WTC11 (cell line): ENCODE results near the gene SMOC1. TPM values are rescaled to one million over a fixed set of nuclear protein-coding genes. Genes with fewer than 3 reads are reported as not detected.

Experiments used
- ATAC-seq: fragments of 200-7000 bp; cut with Tn5 transposase; 2 replicates; pipeline ENCODE4 v1.10.0; 2021; ENCODE audit warnings: mild to moderate bottlenecking, moderate library complexity
- CTCF ChIA-PET: fragments of 300-600 bp; sonication (Branson Sonifier 250); formaldehyde crosslinking; loops from one replicate; lab custom pipeline; 2021; ENCODE audit warnings: antibody characterized with exemption; lab: Charles Lee
- POLR2A ChIA-PET: fragments of 350-600 bp; sonication (Branson Sonifier 250); formaldehyde crosslinking; loops from one replicate; lab custom pipeline; 2021; ENCODE audit warnings: antibody characterized with exemption; lab: Charles Lee
- DNase-seq: peaks from one replicate; pipeline ENCODE4 v3.0.0; 2021; ENCODE audit warnings: low spot score
- H3K27ac Mint-ChIP-seq: 2 replicates; pipeline ENCODE4 v1.8.0; 2021; ENCODE audit warnings: mixed read lengths
- H3K27me3 Mint-ChIP-seq: 2 replicates; pipeline ENCODE4 v1.8.0; 2021; ENCODE audit warnings: low read depth, mild to moderate bottlenecking, moderate library complexity, mixed read lengths
- H3K36me3 Mint-ChIP-seq: 2 replicates; pipeline ENCODE4 v1.8.0; 2021; ENCODE audit warnings: mixed read lengths
- H3K4me1 Mint-ChIP-seq: 2 replicates; pipeline ENCODE4 v1.8.0; 2022; ENCODE audit warnings: mixed read lengths
- H3K4me3 Mint-ChIP-seq: 2 replicates; pipeline ENCODE4 v1.8.0; 2021; ENCODE audit warnings: mild to moderate bottlenecking, moderate library complexity, mixed read lengths
- H3K9me3 Mint-ChIP-seq: 2 replicates; pipeline ENCODE4 v1.8.0; 2021; ENCODE audit warnings: mixed read lengths
- ATF2 ChIP-seq: sonication (generic); formaldehyde crosslinking; IDR thresholded peaks from 2 replicates; pipeline ENCODE4 v1.8.1; 2022; ENCODE audit warnings: low read depth, missing genetic modification reagents, borderline replicate concordance
- E2F1 ChIP-seq: sonication (generic); formaldehyde crosslinking; IDR thresholded peaks from 2 replicates; pipeline ENCODE4 v1.8.0; 2022; ENCODE audit warnings: mild to moderate bottlenecking, missing genetic modification reagents
- ESRRA ChIP-seq: sonication (generic); formaldehyde crosslinking; IDR thresholded peaks from 2 replicates; pipeline ENCODE4 v1.8.1; 2022; ENCODE audit warnings: mild to moderate bottlenecking, missing genetic modification reagents, borderline replicate concordance
- ETV6 ChIP-seq: sonication (generic); formaldehyde crosslinking; IDR thresholded peaks from 2 replicates; pipeline ENCODE4 v1.8.1; 2022; ENCODE audit warnings: mild to moderate bottlenecking, missing genetic modification reagents
- GABPB1 ChIP-seq: sonication (generic); formaldehyde crosslinking; IDR thresholded peaks from 2 replicates; pipeline ENCODE4 v1.8.1; 2023; ENCODE audit warnings: mild to moderate bottlenecking, missing genetic modification reagents
- GRHL2 ChIP-seq: fragments of 250-450 bp; sonication (Bioruptor Pico); IDR thresholded peaks from 2 replicates; pipeline ENCODE4 v1.8.0; 2022; ENCODE audit warnings: mild to moderate bottlenecking, moderate library complexity; ENCODE audit not compliant: insufficient replicate concordance, severe bottlenecking
- HMGXB4 ChIP-seq: sonication (generic); formaldehyde crosslinking; IDR thresholded peaks from 2 replicates; pipeline ENCODE4 v1.8.1; 2023; ENCODE audit warnings: mild to moderate bottlenecking, moderate library complexity, missing genetic modification reagents
- JUN ChIP-seq: sonication (generic); formaldehyde crosslinking; IDR thresholded peaks from 2 replicates; pipeline ENCODE4 v1.8.0; 2023; ENCODE audit warnings: mild to moderate bottlenecking, missing genetic modification reagents
- KAT7 ChIP-seq: sonication (generic); formaldehyde crosslinking; IDR thresholded peaks from 2 replicates; pipeline ENCODE4 v1.8.1; 2023; ENCODE audit warnings: missing genetic modification reagents, mild to moderate bottlenecking, borderline replicate concordance
- MYBL2 ChIP-seq: sonication (generic); formaldehyde crosslinking; IDR thresholded peaks from 2 replicates; pipeline ENCODE4 v1.8.1; 2023; ENCODE audit warnings: mild to moderate bottlenecking, moderate library complexity, missing genetic modification reagents
- NFATC4 ChIP-seq: fragments of 250-450 bp; sonication (Bioruptor Pico); IDR thresholded peaks from 2 replicates; pipeline ENCODE4 v1.9.0; 2021; ENCODE audit warnings: mild to moderate bottlenecking
- PREB ChIP-seq: sonication (generic); formaldehyde crosslinking; IDR thresholded peaks from 2 replicates; pipeline ENCODE4 v1.8.1; 2022; ENCODE audit warnings: mild to moderate bottlenecking, missing genetic modification reagents, moderate library complexity, borderline replicate concordance
- SMAD4 ChIP-seq: sonication (generic); formaldehyde crosslinking; IDR thresholded peaks from 2 replicates; pipeline ENCODE4 v1.8.0; 2022; ENCODE audit warnings: mild to moderate bottlenecking, missing genetic modification reagents
- SP1 ChIP-seq: sonication (generic); formaldehyde crosslinking; conservative IDR thresholded peaks from 2 replicates; pipeline ENCODE4 v1.8.1; 2022; ENCODE audit warnings: missing genetic modification reagents
- TCF7 ChIP-seq: sonication (generic); formaldehyde crosslinking; IDR thresholded peaks from 2 replicates; pipeline ENCODE4 v1.8.0; 2022; ENCODE audit warnings: mild to moderate bottlenecking, low read depth, missing genetic modification reagents, moderate library complexity
- ZNF121 ChIP-seq: sonication (generic); formaldehyde crosslinking; IDR thresholded peaks from 2 replicates; pipeline ENCODE4 v1.8.0; 2023; ENCODE audit warnings: missing genetic modification reagents
- ZNF138 ChIP-seq: sonication (generic); formaldehyde crosslinking; conservative IDR thresholded peaks from 2 replicates; pipeline ENCODE4 v1.8.1; 2022; ENCODE audit warnings: mild to moderate bottlenecking, moderate library complexity, missing genetic modification reagents
- ZNF232 ChIP-seq: sonication (generic); formaldehyde crosslinking; IDR thresholded peaks from 2 replicates; pipeline ENCODE4 v1.8.0; 2022; ENCODE audit warnings: mild to moderate bottlenecking, missing genetic modification reagents
- ZNF512 ChIP-seq: sonication (generic); formaldehyde crosslinking; IDR thresholded peaks from 2 replicates; pipeline ENCODE4 v1.8.1; 2022; ENCODE audit warnings: missing genetic modification reagents, borderline replicate concordance
- ZNF532 ChIP-seq: fragments of 250-450 bp; sonication (Bioruptor Pico); IDR thresholded peaks from 2 replicates; pipeline ENCODE4 v1.9.0; 2021; ENCODE audit warnings: mild to moderate bottlenecking, borderline replicate concordance
- total RNA-seq: library from RNA; stranded (reverse); gene quantifications from 3 replicates; pipeline ENCODE4 v1.2.3, GENCODE V29; 2021

SMOC1 gene
- total RNA-seq, 1 experiment from 2014 or later = 1.1 TPM

- CTCF ChIA-PET = interaction anchor here (3.0 kb wide), 1 partner anchor 25 kb away, joined by 14 read pairs; the partner anchor contains the start of gene SMOC1
- TF ChIP-seq ESRRA (CRISPR knock-in tag) (no peak), JUN (CRISPR knock-in tag) (no peak), ATF2 (CRISPR knock-in tag) (no peak), TCF7 (CRISPR knock-in tag) (no peak), E2F1 (CRISPR knock-in tag) (no peak), GABPB1 (CRISPR knock-in tag) (no peak), ETV6 (CRISPR knock-in tag) (no peak)
- H3K36me3 Mint-ChIP-seq = no peaks in the 10 kb centered on the region
- no peak overlapping the region for H3K4me3 Mint-ChIP-seq
- POLR2A ChIA-PET = no interaction called here
- H3K27me3 Mint-ChIP-seq = no peaks in the 10 kb centered on the region; the same call in 1 of the 2 replicates
- no peaks in the 10 kb centered on the region for H3K9me3 Mint-ChIP-seq
- no peak for DNase-seq
- H3K4me1 Mint-ChIP-seq = peaks cover 4% of the 10 kb centered on the region
- no peak overlapping the region for H3K27ac Mint-ChIP-seq
- no peak for ATAC-seq
These were observed 26.5 kb upstream of the SMOC1 start for GRCh38 chr14:69852531-69853321.

- Mint-ChIP-seq H3K27ac (no peak overlapping the region), H3K4me1 (peaks cover 7% of the 10 kb centered on the region), H3K27me3 (no peaks in the 10 kb centered on the region; the same call in 1 of the 2 replicates), H3K9me3 (no peaks in the 10 kb centered on the region), H3K36me3 (no peaks in the 10 kb centered on the region), H3K4me3 (no peak overlapping the region)
- POLR2A ChIA-PET = no interaction called here
- DNase-seq (no peak), ATAC-seq (no peak)
- CTCF ChIA-PET = interaction anchor here (0.9 to 3.0 kb wide), 3 partner anchors 24 to 274 kb away, joined by 3 to 14 read pairs (median 3); partner anchors contain the start of gene SMOC1
- no peak for TF ChIP-seq HMGXB4
- TF ChIP-seq ZNF138 (CRISPR knock-in tag) = no peak
- TF ChIP-seq ZNF232 = no peak
- no peak for TF ChIP-seq ZNF532 (CRISPR knock-in tag)
- TF ChIP-seq NFATC4 = no peak
- no peak for TF ChIP-seq KAT7 (CRISPR knock-in tag)
- no peak for TF ChIP-seq E2F1 (CRISPR knock-in tag)
- no peak for TF ChIP-seq ZNF121 (CRISPR knock-in tag)
- TF ChIP-seq SP1 (CRISPR knock-in tag) = no peak
- no peak for TF ChIP-seq PREB (CRISPR knock-in tag)
- no peak for TF ChIP-seq MYBL2 (CRISPR knock-in tag)
- no peak for TF ChIP-seq SMAD4 (CRISPR knock-in tag)
- TF ChIP-seq GRHL2 = no peak
- no peak for TF ChIP-seq ZNF512 (CRISPR knock-in tag)
These were observed 25.4 kb upstream of the SMOC1 start for GRCh38 chr14:69853774-69854173.
